NOMO-1 (cell line): ENCODE data around the gene CTDNEP1.
A peak's percentile ranks its signal among the peaks of the same experiment; 100 is the strongest.

Experiments
- DNase-seq, 2 experiments: peaks; one replicate each; lab custom pipeline; 2025; ENCODE audit not compliant: unreplicated experiment in 2 of 2; lab: John Stamatoyannopoulos, UW

CTDNEP1 gene

DNA sequence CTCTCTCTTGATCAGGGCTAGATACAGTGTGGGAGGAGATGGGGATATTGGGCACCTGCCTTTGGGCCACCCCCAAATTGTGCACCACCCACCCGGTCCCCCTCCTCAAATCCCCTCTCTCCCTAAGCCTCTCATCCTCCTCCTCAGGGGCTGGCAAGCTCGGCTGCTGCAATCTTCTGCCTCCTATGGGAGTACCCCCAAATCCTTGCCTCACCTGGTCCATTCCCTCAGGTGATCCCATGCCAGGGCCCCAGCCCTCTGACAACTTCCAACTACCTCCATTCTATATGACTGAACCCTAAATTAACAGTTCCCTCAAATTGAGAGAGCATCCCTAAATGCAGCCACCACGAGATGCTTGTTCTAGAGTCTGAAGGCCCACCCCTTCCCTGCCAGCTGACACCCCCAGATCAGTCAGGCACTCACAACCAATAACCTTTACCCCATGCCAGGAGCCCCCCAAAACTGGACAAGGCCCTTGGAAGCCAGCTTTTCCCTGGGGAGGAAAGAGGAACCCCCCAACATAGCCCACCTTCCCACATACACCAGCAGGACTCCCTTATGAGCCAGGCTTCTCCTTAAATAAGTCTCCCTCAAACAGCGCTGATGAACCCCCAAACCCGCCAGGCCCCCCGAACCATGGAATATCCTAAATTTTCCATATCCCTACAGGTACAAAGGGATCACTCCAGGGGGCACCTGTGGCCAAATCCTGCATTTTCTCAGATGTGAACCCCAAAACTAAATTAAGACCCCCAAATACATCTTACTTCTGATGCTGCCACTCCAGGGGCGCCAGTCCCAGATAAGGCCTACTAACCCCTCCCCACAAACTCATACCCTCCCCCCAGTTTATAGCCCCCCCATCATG, 35.1 kb downstream of the CTDNEP1 start:
- DNase-seq, result no peak

DNA sequence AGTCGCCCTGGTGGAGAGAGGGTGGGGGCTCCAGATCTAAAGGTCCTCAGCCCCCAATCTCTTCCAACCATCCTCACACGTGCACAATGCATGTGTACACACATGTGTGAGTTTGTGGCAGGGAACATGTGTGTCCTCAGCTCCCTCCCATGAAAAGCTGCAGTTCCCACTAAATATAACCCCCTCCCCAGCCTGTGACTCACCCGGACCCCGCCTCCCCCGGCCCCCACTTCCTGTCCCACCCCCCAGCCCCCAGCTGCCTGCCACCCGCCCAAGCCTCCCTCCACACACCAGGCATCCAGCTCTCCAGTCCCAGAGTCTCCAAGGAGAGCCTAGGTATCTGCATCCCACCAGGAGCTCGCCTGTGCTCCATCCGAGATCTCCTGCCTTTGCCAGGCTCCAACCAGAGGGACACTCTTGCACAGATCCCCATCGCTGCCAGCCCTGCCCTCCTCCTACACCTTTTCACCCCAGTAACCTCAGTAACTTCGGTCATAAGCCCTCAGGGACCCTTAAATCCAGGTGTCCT, 35.8 kb downstream of the CTDNEP1 start:
- DNase-seq, result no peak

DNA sequence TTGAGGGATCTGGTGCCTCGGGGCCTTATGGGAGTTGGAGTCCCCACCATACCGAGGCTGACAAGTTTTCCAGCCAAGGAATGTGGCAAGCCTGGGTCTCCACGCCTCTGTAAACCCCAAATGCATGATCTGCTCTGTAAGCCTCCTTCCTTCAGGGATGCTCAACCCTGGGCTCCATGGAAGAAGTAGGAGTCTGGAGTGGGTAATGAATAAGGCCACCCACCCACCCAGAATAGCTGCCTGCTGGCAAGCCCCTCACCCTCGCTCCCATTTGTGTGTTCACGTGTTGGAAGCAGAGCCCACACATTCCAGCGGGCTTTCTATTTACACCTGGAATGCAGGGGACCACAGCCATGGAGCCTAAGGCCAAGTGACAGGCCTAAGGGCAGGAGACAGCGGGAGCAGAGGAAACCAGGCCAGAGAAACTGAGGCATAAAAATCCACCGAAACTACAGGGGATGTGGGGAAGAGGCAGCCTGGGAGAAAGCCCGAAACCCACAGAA, 36.3 kb downstream of the CTDNEP1 start:
- DNase-seq, result no peak

DNA sequence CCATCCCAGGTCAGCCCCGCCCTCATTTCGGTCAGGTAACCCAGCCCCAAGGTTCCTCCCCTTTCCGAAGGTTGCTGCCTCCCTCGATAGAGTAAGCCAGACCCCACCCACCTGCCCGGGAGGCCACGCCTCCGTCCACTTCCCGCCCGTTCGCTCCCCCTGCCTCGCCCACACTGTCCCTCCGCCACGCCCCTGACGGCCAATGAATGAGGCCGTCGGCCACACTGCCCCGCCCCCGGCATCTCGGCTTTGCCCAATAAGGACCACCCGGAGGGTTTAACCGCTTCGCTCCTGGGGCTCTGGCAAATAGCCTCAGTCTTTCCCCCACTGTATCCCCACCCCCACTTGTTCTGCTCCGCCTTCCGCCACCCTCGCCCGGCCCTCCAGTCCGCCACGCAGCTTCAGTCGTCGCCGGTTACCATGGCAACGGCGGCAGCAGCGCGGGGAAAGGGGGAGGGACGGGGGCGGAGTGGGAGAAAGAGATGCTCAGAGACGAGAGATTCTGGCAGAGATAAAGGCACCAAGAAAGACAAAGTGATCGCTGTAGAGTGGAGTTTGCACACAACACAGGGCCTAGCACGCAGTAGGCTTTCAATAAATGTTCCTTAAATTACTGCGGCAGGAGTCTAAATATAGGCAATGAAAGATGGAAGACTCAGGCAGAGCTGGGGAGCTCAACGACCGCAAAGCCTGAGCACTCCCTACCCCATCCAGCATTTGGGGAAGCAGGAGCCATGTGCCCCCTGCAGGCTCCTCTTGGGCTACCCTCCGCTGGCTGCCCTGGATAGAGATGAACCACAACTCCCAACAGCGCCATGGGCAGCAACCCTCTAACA, 37.0 kb downstream of the CTDNEP1 start:
- DNase-seq, result peak; percentile 95 to 98

DNA sequence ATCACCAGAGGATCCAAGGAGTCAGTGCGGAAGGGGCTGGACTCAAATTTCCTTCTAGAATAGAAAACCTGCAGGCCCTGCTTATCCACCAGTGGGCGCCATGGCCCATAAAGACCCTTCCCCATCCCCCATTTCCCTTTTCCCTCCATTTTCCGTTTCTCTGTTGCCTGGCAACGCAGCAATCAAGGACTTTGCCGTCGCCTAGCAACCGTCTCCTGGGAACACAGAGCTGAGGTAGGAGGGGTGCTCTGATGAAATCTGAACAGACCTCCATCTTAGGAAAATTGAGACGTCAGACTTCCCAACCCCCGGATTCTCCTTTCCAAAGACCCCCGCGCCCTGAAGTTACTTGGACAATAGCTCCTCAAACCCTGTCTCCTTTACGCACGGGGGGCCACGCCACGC, 37.6 kb downstream of the CTDNEP1 start:
- DNase-seq, result peak; percentile 59 to 72

DNA sequence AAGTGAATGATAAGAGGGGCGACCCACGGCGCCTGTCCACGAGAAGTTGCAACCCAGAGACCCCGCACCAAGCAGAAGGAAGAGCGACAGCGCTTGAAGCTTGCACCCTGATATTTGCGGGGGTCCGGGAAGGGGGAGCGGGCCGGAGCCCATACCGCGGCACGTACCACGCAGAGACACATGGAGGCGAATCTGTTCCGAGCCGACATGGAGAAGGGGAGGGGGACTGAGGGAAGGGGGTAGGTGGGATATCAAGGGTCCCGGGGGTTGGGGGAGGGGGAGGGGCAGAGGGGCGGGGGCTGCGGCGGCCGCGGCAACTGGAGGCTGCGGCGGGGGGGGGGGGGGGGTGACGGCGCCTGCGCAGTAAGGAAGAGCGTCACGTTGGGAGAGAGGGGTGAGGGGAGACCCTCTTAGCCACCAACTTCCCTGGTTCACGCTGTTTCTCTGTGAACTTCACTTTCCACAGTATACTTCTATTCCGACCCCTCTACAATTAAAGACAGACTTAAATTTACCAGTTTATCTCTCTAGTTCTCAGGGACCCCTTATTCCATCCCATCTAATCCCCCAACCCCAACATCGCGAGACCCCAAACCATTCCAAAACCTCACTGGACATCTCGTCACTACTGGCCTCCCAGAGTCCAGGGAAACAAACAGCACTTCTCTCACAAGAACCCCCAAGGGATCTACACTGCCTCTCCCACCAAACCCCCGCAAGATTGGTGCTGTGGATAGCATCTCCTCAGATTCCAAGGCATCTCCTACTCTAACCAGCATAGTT, 39.9 kb downstream of the CTDNEP1 start:
- no peak for DNase-seq

DNA sequence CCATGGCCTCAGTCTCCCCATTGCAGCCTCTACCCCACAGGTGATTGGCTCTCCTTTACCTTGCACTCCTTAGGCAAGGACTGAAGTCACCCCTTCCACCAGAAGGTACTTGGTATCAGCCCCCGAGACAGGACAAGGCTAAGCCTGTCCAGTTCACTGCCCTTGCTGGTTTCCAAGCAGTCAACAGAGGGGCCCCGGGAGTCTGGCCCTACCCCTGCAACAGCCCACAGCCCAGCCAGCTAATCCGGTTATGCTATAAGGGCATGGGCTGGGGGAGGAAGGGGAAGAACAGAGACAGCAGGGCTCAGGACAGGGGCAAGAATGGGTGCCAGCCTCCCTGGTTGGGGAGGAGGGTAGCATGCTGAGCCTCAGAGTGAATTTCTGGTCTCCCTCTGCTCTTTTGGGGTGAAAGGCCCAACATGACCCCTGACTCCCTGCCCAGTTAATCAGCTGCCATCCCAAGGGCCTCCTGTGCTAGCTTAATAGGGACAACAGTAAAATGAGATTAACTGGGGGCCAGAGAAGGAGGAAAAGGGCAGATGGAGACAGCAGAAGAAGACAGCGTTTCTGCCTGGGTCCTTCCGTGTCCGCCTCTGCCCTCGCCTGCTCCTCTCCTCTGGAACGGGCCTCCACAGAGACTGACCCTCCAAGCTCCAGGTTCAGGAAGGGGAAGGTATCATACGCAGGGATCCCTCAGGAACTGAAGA, 42.6 kb downstream of the CTDNEP1 start:
- no peak for DNase-seq

DNA sequence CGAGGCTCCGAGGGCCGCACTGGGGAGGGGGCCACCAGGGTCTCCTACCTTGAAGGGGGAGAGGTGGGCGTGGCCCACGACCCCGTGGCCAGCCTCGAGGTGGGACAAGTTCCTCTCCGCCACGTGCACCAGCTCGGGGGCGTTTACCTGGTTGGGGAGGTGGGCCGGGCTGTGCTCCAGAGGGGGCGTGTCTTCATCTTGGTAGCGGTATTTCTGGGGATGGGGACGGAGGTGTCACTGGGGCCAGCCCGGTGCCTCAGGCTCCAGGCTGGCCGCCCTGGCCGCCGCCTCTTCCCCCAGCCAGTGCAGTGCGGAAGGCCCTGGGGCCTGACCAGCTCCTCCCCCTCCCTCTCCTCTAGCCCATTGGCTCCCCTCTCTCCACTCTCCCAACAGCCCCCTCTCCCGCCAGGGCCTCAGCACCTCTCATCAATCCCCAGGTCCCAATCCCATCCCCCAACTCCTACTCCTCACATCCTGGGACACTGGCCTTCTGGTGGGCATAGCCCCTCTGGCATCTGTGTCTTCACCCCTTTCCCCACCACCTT, 43.4 kb downstream of the CTDNEP1 start:
- DNase-seq, result no peak

DNA sequence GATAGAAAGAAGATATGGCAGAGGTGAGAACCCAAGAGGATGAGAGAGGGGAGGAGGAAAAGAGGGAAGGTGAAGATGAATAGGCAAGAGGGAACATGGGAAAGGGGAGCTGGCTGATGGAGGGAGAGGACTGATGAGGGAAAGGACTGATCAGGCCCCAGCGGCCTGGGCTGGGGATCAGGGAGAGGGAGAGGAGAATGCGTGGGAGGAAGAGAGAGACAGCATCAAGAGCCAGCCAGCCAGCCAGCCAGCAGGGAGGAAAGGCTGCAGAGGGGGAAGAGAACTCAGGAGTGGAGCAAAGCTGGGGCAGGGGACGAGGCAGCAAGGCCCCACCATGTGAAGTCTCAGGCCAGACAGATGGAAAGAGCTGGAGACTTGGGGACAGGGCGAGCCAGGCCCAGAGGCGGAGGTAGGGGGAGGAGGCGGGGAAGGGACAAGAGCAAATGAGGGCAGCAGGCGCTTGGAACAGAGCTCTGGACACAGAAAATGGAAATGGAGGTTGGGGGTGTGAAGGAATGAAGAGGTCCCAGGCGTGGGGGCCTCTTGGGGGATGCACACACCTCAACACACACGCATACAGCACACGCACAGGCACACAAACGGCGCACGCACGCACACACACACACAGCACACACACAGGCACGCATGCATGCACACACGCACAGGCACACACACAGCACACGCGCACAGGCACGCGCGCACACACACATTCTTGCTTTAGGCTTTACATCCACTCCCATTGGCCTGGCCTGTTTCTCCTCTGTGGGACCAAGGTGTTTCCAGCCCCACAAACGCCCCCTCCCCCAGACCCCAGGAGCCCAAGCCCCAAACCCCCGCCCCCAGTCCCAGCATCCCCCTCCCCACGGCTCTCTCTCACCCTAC, 44.2 kb downstream of the CTDNEP1 start:
- DNase-seq, result no peak

DNA sequence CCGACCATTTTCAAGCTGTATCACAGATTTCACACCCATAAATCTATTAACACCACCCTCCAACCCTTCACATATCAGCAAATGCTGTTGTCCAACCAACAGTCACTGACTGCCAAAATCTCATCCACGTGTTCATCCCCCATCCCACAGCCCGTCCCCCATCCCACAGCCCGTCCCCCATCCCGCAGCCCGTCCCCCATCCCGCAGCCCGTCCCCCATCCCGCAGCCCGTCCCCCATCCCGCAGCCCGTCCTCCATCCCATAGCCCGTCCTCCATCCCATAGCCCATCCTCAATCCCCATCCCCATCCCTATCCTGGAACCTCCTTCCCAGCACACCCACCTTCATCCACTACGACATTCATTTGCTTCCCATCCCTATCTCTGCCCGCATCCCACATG, 46.0 kb downstream of the CTDNEP1 start:
- DNase-seq, result no peak

DNA sequence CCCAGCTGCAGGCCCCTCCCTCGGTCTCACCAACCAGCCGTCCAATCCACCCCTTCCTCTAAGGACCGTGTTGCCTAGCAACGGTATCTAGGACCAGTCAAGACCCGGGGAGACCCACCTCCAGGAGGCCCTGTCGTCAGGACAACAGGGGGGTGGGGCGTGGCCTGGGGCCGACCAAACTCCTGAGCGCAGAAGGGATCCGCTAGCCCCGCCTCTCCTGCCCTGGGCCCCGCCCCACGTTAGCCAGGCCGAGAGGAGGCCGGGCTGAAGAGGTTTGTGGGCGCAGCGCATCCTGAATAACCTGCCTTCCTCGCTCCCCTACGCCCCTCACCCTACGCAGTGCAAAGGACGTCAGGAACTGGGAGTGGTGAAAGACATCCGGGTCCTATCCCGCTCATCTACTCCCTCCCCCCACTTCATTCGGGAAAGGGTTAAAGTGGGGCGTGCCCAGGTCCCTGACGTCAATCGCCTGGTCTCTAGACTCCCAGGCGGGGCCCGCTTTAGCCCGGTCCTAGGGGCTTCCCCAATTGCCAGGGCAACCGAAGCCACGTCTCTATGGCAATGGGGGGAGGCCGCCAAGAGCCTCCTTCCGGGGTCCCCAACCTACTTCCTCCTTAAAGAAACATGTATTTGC, 46.6 kb downstream of the CTDNEP1 start:
- DNase-seq, result no peak

DNA sequence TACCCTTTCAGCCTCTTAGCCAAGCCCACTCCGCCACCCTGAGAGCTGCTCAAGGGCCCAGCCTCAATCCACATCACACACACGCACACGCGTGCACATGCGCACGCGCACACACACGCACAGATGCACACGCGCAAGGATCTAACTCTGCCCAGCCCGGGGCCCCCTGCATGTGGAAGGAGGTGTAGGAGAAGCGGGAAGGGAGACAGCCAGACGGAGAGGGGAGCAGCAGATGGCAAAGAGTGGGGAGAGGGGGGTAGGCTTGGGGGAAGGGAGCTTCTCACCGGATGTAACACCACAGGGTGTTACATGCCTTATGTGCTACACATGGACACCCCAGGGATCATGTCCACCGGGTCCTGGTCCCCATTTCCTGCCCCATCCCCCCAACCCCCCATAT, 47.2 kb downstream of the CTDNEP1 start:
- DNase-seq, result no peak

DNA sequence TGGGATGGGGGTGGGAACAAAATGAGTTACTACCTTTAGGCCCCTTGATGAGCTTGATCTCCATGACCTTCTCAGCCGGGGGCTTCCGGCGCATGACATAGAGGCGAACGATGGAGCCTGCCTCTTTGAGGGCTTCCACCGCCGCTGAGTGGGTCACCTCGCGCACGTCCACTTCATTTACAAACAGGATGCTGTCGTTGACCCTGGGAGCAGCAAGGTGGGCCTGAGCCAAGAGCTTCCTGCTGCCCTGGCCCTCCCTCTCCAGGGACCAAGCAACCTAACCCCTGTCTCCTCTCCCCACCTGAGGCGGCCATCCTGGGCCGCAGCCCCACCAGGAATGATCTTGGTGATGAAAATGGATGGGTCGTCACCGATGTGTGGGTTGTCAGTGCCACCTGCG, 48.1 kb downstream of the CTDNEP1 start:
- no peak for DNase-seq

DNA sequence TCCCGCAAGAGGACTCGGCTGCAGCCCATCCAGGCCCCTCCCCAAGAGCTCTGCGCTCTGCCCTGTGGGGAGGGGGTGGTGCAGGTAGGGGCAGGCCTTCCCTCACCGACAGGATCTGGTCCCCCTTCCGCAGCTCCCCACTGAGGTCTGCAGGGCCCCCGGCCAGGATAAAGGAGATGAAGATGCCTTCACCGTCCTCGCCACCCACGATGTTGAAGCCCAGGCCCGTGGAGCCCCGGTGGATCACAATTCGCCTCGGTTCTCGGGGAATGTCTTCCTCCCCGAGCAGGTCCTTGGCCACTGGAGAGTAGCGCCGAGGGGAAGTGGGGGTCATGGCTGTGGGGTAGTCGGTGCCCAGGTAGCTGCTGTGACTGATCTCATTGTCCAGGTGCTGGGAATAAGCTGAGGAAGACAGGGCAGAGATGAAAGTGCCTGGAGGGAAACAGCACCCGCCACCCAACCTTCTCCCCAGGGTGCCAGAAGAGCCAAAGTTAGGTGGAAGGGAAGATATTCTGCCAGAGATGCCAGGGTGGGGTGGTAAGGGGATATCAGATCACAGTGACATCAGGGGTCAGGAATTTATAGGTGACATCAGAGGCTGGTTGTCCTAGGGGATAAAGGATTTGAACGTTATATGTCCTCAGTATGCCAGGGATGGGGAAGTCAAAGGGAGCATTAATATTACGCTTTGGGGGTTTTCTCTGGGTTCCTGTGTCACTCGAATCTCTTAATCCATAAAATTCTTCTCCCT, 54.7 kb downstream of the CTDNEP1 start:
- DNase-seq, result no peak

DNA sequence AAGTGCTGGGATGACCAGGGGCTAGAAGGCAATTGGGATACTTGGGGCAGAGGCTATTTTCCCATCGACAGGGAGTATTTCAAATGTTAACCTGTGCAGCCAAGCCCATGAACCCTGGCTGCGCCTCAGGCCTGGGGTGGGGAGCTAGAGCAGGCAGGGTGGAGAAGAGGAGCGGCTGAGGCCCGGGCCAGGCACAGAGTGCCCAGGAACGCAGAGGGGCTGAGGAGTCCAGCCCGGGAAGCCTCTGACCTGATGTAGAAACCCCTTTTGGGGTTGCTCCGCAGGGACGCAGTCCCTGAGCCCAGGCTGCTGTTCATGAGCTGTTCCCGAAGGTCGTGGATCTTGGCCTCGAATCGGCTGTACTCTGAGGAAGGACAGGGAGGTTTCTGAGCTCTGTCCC, 55.6 kb downstream of the CTDNEP1 start:
- no peak for DNase-seq
